GM21717 (cell line): ENCODE measurements around the gene CEACAM4.
"Not testable (repeated sequence)": the region's sequence is repeated elsewhere in the genome, so short reads cannot be mapped to it uniquely, and the experiment has no call there.

Source experiments
- ATAC-seq: cut with Tn5 transposase; IDR thresholded peaks from one replicate; pipeline ENCODE4 v1.9.1; 2021; ENCODE audit warnings: mild to moderate bottlenecking, moderate library complexity; ENCODE audit not compliant: unreplicated experiment

The CEACAM4 gene

GRCh38 chr19:41586064-41586463 is 40.8 kb downstream of the CEACAM4 start:
- no peak for ATAC-seq

- no peak for ATAC-seq
Measured at GRCh38 chr19:41584931-41585330, 41.9 kb downstream of the CEACAM4 start.

- ATAC-seq, result no peak
Measured at GRCh38 chr19:41584260-41584810, 42.5 kb downstream of the CEACAM4 start.

GRCh38 chr19:41582577-41583182 is 44.2 kb downstream of the CEACAM4 start:
- ATAC-seq, result not testable (repeated sequence)

GRCh38 chr19:41581068-41581467 is 45.8 kb downstream of the CEACAM4 start:
- ATAC-seq, result not testable (repeated sequence)

- no peak for ATAC-seq
Measured at GRCh38 chr19:41578886-41579285, 48.0 kb downstream of the CEACAM4 start.

GRCh38 chr19:41577833-41578232 is 49.0 kb downstream of the CEACAM4 start:
- ATAC-seq, result no peak

GRCh38 chr19:41577144-41577830 is 49.6 kb downstream of the CEACAM4 start:
- no peak for ATAC-seq

GRCh38 chr19:41575998-41576397 is 50.9 kb downstream of the CEACAM4 start, which contains the start of gene CEACAM21:
CEACAM21 (plus strand) TSS chr19:41576166; CDS start chr19:41576275, 109 bp downstream.
- peak; percentile 59 for ATAC-seq

- ATAC-seq, result no peak
Measured at GRCh38 chr19:41570639-41571112, 56.2 kb downstream of the CEACAM4 start.

- no peak for ATAC-seq
Measured at GRCh38 chr19:41570179-41570578, 56.7 kb downstream of the CEACAM4 start.

- ATAC-seq, result no peak
Measured at GRCh38 chr19:41569481-41570150, 57.3 kb downstream of the CEACAM4 start.
